ENCODE measurements around the gene ZNG1B.
"Not testable (repeated sequence)": the region's sequence is repeated elsewhere in the genome, so short reads cannot be mapped to it uniquely, and the experiment has no call there.

DNA sequence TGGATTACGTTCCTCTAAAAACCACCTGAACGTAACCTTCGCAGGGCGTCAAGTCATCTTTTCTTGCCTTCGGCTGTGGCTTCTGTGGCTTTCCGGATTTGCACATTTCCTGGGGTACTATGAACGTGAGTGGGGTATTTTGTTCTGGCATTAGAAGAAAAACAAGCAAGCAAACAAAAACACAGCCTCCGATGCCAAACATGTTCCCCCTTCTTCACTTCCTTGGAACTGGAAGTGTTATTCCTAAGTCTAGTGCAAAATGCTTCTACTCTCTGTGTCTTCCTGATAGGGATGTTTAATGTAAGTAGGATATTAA, 63.2 kb downstream of the ZNG1B start:
- TF ChIP-seq, protein P1, sequence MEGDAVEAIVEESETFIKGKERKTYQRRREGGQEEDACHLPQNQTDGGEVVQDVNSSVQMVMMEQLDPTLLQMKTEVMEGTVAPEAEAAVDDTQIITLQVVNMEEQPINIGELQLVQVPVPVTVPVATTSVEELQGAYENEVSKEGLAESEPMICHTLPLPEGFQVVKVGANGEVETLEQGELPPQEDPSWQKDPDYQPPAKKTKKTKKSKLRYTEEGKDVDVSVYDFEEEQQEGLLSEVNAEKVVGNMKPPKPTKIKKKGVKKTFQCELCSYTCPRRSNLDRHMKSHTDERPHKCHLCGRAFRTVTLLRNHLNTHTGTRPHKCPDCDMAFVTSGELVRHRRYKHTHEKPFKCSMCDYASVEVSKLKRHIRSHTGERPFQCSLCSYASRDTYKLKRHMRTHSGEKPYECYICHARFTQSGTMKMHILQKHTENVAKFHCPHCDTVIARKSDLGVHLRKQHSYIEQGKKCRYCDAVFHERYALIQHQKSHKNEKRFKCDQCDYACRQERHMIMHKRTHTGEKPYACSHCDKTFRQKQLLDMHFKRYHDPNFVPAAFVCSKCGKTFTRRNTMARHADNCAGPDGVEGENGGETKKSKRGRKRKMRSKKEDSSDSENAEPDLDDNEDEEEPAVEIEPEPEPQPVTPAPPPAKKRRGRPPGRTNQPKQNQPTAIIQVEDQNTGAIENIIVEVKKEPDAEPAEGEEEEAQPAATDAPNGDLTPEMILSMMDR (IDR thresholded peaks at IDR 0.05) = not testable (repeated sequence)
- not testable (repeated sequence) for TF ChIP-seq POLR2A (IDR thresholded peaks at IDR 0.05)
